CD1c-positive myeloid dendritic cell (primary cell): ENCODE results near the gene BIRC6.
"Not testable (repeated sequence)": the region's sequence is repeated elsewhere in the genome, so short reads cannot be mapped to it uniquely, and the experiment has no call there.

Experiments
- DNase-seq: peaks from one replicate; pipeline ENCODE4 v3.0.0-alpha.2; 2016; ENCODE audit errors: extremely low spot score

Gene BIRC6

DNA sequence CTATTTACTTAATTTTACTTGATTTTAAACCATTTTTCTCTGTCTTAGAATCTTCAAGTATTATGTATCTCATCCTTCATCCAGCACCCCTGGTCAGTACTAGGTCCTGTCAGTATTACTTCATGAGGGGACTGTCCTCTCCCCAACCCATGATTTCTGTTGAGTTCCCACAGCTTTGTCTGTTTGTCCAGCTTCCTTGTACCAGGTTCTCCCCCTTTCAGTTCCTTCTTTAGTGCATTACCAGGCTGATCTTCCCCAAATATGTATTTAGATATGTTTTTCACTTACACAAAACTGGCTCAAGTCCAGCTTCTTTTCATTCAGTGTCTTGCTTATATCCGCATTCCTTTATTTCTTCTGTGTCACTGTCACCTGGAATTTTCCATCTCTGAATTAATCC, 257.3 kb downstream of the BIRC6 start:
- peak; percentile 69 for DNase-seq

DNA sequence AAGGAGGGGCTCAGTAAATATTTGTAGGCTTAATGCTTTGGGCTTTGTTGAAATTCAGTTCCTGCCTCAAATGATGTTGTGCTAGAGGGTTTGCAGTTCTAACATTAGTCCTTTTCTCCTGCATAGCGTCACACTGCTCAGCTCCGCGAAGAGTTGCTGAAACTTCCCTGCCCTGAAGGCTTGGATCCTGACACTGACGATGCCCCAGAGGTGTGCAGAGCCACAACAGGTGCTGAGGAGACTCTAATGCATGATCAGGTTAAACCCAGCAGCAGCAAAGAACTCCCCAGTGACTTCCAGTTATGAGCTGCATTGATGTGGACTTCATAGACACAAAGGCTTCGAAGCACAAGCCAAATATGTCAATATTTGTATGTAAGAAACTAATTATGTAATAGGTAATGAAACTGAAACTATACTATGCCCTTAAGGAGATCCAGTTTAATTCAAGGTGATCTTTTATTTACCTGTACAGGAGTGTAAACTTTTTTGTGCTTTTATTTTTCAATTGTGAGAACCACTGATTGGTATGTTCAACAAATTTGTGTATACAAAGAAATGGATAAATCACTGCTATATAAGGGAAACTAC, 260.9 kb downstream of the BIRC6 start:
- no peak for DNase-seq

DNA sequence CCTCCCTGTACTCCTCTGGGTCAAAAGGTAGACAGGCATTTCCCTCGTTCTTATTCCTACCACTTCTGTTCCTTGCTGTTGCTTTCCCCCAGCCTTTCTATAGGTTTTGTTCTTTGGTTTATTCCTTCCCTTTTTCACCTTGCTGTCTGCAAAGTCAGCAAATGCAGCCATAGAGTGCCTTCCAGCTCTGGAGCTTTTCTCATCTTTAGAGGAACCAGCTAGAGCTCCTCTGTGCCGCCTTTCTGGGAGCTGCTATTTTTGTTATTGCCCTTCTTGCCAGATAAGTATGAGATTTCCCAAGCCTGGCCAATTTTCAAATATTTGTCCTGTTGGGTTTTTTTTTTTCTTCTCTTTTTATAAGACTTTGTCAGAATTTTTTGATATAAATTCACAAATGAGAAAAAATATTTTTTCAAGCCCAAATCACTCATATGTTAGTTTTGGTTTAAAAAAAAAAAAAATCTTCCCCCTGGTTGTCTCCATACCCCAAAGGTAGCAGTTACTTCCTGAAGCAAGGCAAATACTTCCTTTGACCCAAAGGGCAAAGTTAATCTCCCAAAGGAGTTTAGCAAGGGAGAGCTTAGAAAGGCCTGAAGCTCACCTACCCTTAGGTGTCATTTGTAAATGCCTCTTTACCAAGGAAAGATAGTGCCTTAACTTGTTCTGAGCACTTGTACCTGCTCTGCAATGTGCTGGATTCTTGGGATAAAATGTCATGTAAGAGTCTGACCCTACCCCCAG, 265.9 kb downstream of the BIRC6 start:
- DNase-seq, result no peak

DNA sequence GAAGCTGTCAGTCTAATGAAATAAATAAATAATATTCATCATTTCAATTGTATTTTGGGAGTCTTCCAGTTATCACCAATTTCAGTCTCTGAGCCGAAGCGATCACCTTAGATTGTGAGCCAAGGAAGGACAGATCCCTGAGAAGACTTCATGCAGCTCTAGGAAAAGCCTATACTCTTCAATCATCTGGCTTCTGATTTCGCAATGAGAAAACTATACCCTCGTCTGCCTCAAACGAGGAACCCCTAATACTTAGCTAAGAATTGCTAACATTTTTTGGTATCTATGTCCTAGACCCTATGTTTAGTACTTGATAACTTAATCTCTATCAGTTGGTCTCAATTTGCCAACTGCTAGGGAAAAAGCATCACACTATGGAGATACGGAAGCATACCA, 266.5 kb downstream of the BIRC6 start:
- no peak for DNase-seq

DNA sequence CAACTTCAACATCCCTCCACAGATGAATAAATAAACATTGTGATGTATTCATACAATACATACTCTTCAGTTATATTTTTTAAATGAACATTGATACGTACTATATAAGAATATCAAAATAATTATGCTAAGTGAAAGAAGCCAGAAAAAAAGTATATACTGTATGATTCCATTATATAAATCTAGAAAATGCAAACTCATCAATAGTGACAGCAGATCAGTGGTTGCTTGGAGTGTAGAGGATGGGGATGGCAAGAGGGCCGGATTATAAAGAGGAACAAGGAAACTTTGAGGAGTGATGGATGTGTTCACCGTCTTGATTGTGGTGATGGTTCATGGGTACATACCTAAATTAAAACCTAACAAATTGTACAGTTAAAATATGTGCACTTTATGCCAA, 268.0 kb downstream of the BIRC6 start:
- no peak for DNase-seq

DNA sequence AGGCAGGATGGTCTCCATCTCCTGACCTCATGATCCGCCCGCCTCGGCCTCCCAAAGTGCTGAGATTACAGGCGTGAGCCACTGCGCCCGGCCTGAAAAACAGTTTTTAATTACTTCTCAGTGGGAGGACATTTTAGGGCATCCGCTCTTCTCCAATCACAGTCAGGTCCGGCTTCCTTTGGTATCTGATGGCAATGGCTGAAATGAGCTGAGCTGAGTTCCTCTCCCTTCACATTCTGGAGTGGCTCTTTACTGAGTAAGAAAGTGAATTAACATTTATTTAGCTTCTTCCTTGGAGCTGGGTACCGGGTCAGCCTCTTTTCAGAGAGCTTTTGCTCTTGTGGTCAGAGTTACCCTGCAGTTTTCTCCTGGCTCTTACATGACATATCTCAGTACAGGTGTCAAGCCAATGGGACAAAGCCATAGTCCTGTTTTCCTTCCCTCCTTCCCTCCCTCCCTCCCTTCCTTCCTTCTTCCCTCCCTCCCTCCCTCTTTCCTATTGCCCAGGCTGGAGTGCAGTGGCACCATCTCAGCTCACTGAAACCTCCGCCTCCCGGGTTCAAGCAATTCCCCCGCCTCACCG, 269.9 kb downstream of the BIRC6 start:
- no peak for DNase-seq

DNA sequence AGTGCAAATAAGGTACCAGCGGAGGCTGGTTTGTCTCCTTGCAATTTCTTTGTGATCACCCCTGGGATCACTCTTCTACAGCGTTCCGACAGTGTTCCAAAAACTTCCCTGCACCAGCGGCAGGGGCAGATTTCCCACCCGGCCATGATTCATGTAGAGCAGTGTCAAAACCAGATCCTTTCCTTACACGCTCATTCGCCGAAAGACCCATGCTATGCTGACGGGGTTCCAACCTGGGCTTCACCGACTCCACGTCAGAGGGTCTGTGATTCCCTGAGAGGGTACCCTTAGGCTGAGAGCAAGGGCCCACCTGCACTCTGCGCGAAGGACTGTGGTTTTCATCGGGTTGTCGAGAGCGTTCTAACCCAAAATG, 270.6 kb downstream of the BIRC6 start:
- peak; percentile 38 for DNase-seq

DNA sequence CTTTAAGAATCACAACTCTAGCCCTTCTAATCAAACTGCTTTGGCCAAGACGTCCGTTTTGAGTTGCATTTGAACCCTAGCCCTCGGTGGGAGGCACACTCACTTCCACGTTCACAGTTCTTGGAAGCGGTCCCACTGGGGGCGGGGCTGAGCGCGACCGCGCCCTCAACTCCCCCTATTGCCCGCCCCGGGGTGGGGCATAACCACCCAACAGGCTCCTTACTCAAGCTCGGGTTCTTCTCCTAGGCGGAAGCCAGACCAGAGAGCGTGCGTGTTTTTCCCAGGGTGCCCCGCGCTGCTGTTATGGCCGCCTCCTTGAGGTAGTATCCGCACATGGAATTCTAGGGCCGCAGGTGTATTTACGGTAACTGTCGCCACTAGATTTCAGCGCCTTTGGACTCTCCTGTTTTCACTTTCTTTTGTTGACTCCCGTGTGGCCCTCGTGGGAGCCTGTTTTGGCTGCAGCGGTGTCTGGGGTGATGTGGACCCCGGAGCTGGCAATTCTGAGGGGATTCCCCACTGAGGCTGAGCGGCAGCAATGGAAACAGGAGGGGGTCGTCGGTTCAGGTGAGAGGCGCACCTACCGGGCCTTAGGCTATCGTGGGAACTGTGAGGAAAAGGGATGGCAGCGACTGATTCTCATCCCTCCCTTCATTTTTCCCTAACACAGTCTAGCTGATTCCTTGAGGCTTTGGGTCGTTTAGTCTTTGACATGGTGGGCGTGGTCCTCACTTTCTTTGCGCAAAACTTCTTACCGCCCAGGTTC, 271.2 kb downstream of the BIRC6 start, which contains the start of gene TTC27:
TSS of gene TTC27 (plus strand) at position 237 of the 766 bp plus-strand sequence. CDS start at position 480, 243 bp downstream.
- peak; percentile 97 for DNase-seq

DNA sequence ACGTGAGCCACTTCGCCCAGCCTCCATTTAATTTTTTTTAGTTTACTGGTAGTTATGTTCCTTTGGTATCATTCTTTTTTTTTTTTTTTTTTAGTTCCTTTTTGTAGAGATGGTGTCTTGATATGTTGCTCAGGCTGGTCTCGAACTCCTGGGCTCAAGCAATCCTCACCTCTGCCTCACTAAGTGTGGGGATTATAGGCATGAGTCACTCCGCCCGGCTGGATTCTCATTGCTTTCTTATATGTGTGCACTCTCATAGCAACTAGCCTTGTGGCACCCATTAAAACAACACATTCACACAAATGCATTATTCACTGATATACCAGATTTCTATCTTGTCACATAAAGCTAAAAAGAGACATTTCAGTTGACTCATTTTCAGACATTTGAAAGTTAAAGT, 275.3 kb downstream of the BIRC6 start:
- no peak for DNase-seq

DNA sequence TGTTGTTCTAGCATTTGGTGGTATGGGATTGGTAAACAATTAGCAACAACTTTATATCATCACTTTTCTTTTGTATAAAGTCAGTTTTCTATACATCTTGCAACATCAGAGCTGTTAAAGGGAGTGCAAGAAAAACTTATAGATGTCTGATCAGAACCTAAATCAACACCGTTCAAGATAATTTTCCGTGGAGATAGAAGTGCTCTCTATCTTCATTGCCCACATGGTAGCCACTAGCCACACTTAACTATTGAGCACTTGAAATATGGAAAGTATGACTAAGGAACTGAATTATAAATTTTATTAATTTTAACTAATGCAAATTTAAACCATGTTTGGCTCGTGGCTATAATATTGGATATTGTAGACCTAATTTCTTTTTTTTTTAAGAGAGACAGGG, 276.2 kb downstream of the BIRC6 start:
- DNase-seq, result no peak

DNA sequence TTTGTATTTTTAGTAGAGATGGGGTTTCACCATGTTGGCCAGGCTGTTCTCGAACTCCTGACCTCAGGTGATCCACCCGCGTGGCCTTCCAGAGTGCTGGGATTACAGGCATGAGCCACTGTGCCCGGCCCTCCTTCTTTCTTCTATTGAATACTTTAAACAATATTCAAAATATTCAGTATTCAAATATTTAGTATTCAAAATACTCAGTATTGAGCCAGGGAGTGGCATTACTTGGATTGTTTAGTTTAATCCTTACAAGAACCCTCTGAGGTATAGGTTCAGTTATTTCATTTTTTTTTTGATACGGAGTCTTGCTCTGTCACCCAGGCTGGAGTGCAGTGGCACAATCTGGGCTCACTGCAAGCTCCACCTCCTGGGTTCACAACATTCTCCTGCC, 281.7 kb downstream of the BIRC6 start:
- not testable (repeated sequence) for DNase-seq

DNA sequence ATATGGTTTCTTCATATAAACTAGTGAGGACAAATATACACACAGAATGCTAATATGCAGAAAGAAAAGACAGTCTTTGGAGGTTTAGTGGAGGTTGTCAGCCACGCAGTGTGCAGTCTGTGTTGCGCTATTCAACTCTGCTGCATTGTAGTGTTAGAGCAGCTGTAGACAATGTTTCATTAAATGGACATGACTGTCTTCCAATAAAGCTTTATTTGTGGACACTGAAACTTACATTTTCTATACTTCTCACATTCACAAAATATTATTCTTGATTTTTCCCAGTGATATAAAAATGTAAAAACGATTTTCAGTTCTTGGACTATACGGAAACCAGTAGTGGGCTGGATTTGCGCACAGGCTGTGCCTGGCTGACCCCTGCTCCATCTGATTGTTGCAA, 284.4 kb downstream of the BIRC6 start:
- no peak for DNase-seq

DNA sequence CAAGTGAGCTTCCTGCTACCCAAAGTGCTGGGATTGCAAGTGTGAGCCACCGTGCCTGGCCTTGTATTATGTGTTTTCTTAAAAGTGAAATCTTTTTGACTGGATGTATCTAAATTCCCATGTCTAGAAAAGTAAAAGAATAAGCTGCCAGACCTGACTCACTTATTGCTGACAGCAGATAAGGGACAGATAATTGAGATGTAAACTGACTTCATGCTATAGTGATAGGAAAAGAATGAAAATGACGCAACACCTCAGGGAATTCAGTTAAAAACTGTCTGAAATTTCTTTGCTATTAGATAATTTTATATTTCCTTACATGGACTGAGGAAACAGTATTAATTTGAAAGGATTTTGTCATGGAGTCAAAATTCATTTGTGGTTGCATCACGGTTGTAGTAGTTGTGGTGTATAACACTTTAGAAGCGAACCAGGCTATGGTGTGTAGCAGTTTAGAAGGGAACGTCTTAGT, 290.4 kb downstream of the BIRC6 start:
- no peak for DNase-seq

DNA sequence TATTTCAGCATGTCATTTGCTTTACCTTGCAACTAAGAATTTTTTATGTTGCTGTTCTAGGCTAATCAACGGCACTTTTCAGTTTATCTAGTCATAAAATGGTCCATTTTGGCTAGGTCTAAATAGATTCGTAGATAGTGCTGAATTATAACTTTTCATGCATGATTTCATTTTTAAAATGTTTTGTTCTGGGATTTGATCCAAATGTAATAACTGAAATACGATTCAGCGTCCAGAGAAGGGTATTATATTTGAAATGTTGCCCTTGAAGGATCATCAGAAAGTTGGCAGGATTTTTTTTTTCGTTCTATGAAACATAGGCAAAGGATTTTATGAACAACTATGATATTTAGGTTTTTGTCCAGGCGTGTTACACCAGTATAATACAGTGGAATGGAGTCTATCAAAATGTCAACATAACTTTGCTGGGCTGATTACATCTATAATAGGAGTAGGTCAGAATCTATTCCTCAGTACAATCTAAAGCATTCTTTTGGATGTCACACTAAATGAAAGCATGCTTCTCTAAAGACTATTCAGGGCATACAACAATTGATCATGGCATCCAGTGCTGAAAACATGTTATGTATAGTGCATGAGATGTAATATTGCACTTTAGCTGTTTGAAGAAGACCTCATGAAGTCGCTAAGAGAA, 295.9 kb downstream of the BIRC6 start:
- DNase-seq, result no peak

DNA sequence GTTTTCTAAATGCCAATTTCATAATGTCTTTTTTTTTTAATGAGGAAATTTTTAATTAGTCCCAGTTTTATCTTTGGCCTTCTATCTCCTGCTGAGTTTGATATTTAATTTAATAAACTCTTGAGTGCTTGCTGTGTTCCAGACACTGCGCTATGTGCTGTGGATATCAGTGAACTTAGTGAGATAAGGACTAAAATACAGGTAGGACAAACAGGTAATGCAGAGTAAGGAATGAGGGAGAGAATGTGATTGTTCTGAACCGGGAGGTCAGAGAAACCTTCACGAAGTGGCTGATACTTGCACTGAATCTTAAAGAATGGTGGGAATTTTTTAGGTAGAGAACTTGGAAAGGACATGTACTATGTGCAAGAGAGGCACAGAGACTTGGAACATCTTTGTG, 299.2 kb downstream of the BIRC6 start:
- no peak for DNase-seq

DNA sequence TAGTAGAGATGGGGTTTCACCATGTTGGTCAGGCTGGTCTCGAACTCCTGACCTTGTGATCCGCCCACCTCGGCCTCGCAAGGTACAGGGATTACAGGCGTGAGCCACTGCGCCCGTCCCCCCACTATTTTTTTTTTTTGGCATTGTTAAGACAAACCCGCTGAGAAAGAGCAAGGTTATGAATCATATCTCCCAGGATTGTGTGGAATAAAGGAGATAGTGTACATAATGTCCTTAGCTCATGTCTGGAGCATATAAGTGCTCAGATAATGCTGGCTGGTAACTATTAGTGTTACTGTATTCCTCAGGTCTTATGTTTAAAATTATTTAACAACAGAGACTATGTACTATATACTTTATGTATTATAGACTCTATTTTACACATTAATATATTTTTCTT, 307.0 kb downstream of the BIRC6 start:
- DNase-seq, result no peak

DNA sequence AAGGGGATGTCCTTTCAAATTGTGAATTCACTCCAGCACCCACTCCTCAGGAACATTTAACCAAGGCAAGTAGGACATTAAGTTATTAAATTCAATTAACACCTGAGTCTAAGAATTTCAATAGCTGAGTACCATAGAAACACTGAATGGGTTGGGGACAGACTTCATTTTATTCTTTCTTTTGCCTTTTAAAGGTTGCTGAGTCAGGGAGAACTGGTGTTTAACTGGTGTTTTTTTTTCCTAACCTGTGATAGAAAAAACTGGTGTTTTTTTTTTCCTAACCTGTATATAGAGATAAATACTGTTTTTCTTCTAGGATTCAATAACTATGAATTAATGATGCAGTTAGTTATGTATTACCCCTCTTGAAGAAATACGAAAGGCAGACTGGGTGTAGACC, 309.9 kb downstream of the BIRC6 start:
- no peak for DNase-seq

DNA sequence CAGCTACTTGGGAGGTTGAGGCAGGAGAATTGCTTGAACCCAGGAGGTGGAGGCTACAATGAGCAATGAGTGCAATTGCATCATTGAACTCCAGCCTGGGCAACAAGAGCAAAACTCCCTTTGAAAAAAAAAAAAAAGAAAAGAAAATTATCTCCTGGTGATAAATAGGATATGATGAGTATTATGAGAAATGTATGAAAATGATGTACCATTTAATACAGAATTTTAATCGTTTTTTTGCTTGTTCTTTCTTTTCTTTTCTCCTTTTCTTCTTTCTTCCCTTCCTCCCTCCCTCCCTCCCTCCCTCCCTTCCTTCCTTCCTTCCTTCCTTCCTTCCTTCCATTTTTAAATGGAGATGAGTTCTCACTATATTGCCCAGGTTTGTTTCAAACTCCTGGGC, 311.4 kb downstream of the BIRC6 start:
- no peak for DNase-seq
